ENCODE data around the gene PALLD. TPM values are rescaled to one million over a fixed set of nuclear protein-coding genes. Genes with fewer than 3 reads are reported as not detected.
"Not testable (repeated sequence)": the region's sequence is repeated elsewhere in the genome, so short reads cannot be mapped to it uniquely, and the experiment has no call there.

The PALLD gene
- total RNA-seq, 4 donors from 2014 or later, result 58.5 to 164 (median 84.2) TPM

DNA sequence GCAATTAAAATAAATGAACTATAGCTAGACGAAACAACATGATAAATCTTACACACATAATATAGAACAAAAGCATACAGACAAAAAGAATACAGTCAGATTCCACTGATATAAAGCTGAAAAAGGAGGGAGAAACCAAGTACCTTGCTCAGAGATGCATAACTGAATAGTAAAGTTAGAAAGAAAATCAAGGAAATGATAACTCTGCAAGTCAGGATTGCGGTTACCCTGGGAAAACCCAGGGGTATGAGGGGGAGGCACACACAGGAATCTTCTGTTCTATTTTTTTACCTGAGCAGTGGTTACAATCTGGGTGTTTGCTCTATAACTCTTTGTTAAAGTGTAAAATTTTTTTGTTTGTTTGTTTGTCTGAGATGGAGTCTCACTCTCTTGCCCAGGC lies 304.1 kb downstream of the PALLD start:
- ATAC-seq (ENCODE audit: low FRiP score), result no peak
- DNase-seq (ENCODE audit: low spot score), result no peak
- TF ChIP-seq, protein P1, sequence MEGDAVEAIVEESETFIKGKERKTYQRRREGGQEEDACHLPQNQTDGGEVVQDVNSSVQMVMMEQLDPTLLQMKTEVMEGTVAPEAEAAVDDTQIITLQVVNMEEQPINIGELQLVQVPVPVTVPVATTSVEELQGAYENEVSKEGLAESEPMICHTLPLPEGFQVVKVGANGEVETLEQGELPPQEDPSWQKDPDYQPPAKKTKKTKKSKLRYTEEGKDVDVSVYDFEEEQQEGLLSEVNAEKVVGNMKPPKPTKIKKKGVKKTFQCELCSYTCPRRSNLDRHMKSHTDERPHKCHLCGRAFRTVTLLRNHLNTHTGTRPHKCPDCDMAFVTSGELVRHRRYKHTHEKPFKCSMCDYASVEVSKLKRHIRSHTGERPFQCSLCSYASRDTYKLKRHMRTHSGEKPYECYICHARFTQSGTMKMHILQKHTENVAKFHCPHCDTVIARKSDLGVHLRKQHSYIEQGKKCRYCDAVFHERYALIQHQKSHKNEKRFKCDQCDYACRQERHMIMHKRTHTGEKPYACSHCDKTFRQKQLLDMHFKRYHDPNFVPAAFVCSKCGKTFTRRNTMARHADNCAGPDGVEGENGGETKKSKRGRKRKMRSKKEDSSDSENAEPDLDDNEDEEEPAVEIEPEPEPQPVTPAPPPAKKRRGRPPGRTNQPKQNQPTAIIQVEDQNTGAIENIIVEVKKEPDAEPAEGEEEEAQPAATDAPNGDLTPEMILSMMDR (IDR thresholded peaks at IDR 0.05), result no peak

DNA sequence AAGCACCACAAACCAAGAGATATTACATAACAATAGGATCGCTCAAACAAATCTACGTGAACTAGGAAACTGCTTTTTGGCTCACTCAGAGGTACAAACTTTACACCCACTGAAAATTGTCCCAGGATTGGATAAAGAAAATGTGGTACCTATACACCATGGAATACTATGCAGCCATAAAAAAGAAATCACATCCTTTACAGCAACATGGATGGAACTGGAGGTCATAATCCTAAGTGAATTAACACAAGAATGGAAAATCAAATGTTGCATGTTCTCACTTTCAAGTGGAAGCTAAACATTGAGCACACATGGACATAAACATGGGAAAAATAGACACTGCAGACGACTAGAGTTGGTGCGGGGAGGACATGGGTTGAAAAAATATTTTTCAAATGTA lies 305.4 kb downstream of the PALLD start:
- DNase-seq (ENCODE audit: low spot score), result no peak
- TF ChIP-seq, protein P1 (IDR thresholded peaks at IDR 0.05), result no peak
- ATAC-seq (ENCODE audit: low FRiP score), result no peak

DNA sequence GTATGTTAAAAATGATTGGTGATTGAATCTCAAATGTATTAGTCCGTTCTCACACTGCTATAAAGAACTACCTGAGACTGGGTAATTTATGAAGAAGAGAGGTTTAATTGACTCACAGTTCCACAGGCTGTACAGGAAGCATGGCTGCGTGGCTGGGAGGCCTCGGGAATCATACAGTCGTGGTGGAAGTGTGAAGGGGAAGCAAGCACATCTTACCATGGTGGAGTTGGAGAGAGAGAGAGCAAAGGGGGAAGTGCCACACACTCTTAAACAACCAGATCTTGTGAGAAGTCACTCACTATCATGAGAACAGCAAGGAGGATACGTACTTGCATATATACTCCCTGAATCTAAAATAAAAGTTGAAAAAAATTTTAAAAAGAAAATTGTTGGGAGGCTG lies 306.2 kb downstream of the PALLD start:
- not testable (repeated sequence) for ATAC-seq (ENCODE audit: low FRiP score); DNase-seq (ENCODE audit: low spot score)

DNA sequence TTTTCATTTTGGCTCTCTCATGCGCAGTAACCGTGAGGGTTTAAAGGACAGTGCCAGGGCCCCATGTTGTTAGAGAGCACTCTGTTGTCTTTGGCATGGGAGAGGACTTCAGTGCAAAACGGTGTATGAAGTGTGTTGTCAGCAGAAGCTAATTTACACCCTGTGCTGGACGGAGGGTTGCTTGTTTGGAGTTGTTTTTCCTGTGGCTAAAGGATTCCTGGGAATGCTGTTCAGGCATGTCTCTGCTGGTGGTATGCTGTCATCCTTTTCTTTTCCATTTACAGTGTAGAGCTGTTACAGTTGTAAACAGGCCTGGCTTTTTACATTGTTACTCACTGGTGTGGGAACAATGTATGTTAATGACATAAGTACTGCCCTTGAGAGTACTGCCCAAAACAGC lies 306.9 kb downstream of the PALLD start:
- ATAC-seq (ENCODE audit: low FRiP score), result no peak

DNA sequence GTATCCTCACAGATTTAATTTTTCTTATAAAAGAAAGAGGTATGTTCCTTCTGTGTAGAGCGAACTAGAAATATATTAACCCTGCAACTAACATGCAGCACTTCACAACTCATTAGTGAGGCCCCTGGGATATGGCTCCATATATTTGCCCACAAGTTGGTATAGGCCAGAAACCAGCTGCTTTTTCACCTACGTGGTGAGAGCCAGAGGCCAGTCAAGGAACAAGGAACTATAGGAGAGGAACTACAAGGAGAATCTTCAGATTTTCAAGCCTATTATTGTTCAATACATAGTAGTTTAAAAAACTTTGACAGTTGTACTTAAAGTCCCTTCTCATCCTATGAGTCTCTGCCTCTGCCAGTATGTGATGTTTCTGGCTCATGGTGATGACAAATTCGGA lies 307.3 kb downstream of the PALLD start:
- TF ChIP-seq, protein P1 (IDR thresholded peaks at IDR 0.05), result no peak
- no peak for ATAC-seq (ENCODE audit: low FRiP score)
- no peak for DNase-seq (ENCODE audit: low spot score)

More for the DNA sequence above, 306.9 kb downstream of the PALLD start:
- no peak for DNase-seq (ENCODE audit: low spot score)
- TF ChIP-seq, protein P1 (IDR thresholded peaks at IDR 0.05), result no peak

DNA sequence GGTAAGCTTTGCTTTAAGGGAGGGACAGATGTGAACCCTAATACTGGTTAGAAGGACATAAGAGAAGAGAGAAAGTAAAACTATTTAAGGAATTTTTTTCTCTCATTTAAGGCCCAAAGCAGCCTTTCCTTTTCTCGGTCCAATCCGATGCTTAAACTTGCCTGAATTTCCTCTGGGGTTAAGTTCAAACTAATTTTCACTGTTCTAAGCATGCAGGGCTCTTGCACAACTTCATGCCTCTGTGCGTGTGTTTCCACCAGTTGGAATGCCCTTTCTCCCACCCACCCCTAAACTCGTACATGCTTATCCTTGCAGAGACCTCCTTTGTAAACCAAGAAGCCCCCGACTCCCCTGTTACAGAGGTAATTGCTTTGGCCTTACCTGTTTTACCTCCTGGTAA lies 308.5 kb downstream of the PALLD start:
- TF ChIP-seq, protein P1 (IDR thresholded peaks at IDR 0.05), result no peak
- ATAC-seq (ENCODE audit: low FRiP score), result no peak

DNA sequence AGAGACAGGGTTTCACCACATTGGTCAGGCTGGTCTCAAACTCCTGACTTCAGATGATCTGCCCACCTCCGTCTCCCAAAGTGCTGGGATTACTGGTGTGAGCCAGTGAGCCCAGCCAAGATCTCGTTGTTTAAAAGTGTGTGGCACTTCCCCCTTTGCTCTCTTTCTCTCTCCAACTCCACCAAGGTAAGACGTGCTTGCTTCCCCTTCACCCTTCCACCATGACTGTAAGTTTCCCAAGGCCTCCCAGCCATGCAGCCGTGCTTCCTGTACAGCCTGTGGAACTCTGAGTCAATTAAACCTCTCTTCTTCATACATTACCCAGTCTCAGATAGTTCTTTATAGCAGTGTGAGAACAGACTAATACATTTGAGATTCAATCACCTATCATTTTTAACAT lies 309.4 kb downstream of the PALLD start:
- not testable (repeated sequence) for ATAC-seq (ENCODE audit: low FRiP score); DNase-seq (ENCODE audit: low spot score)

More for the DNA sequence above, 308.5 kb downstream of the PALLD start:
- DNase-seq (ENCODE audit: low spot score), result no peak

DNA sequence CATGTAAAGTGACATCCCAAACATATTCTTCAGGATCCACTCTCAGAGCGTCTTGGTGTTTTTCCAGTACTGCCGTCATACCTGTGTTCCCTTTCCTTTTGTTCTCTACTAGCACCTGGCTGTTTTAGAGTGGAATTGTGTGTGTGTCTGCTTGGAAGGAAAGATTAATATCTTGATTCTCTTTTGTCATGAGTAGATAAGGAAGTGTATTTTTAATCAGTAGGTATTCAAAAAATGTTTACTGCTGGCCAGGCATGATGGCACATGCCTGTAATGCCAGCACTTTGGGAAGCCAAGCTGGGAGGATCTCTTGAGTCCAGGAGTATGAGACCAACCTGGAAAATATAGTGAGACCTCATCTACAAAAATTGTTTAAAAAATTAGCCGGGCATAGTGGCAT lies 314.4 kb downstream of the PALLD start:
- DNase-seq (ENCODE audit: low spot score), result no peak
- no peak for ATAC-seq (ENCODE audit: low FRiP score)
- TF ChIP-seq, protein P1 (IDR thresholded peaks at IDR 0.05), result no peak
